GM21390 (cell line): ENCODE results near the gene AMER3.
A peak's percentile ranks its signal among the peaks of the same experiment; 100 is the strongest.

Experiments used
- ATAC-seq: cut with Tn5 transposase; IDR thresholded peaks from one replicate; pipeline ENCODE4 v1.9.1; 2021; ENCODE audit not compliant: unreplicated experiment

AMER3 gene

GRCh38 chr2:130769343-130769907, 14.1 kb downstream of the AMER3 start:
- ATAC-seq, result no peak

- no peak for ATAC-seq
These were observed 21.2 kb downstream of the AMER3 start for GRCh38 chr2:130776550-130776949.

- no peak for ATAC-seq
These were observed 23.4 kb downstream of the AMER3 start for GRCh38 chr2:130778781-130779180.

- ATAC-seq, result no peak
These were observed 30.2 kb downstream of the AMER3 start for GRCh38 chr2:130785466-130786055.

GRCh38 chr2:130786076-130786475, 30.7 kb downstream of the AMER3 start:
- no peak for ATAC-seq

- ATAC-seq, result no peak
These were observed 32.5 kb downstream of the AMER3 start for GRCh38 chr2:130787841-130788240.

GRCh38 chr2:130790312-130790711, 35.0 kb downstream of the AMER3 start:
- ATAC-seq, result no peak

- ATAC-seq, result no peak
These were observed 35.7 kb downstream of the AMER3 start for GRCh38 chr2:130790804-130791616.

GRCh38 chr2:130791617-130791939, 36.2 kb downstream of the AMER3 start:
- no peak for ATAC-seq

- ATAC-seq, result no peak
These were observed 40.1 kb downstream of the AMER3 start for GRCh38 chr2:130795431-130795830.

- ATAC-seq, result no peak
These were observed 41.0 kb downstream of the AMER3 start for GRCh38 chr2:130796290-130796689.

- peak; percentile 94 for ATAC-seq
These were observed 42.4 kb downstream of the AMER3 start for GRCh38 chr2:130797493-130798435.

- ATAC-seq, result no peak
These were observed 43.3 kb downstream of the AMER3 start for GRCh38 chr2:130798472-130799218.

GRCh38 chr2:130799295-130799694, 44.0 kb downstream of the AMER3 start:
- ATAC-seq, result no peak

- no peak for ATAC-seq
These were observed 50.3 kb downstream of the AMER3 start for GRCh38 chr2:130805613-130806012.

GRCh38 chr2:130806370-130806769, 51.0 kb downstream of the AMER3 start:
- no peak for ATAC-seq

GRCh38 chr2:130807659-130808385, 52.5 kb downstream of the AMER3 start:
- ATAC-seq, result no peak

- ATAC-seq, result no peak
These were observed 53.3 kb downstream of the AMER3 start for GRCh38 chr2:130808482-130809268.

- ATAC-seq, result no peak
These were observed 55.1 kb downstream of the AMER3 start for GRCh38 chr2:130810490-130810889.
